GM10266 (cell line): ENCODE measurements around the gene CNOT6.
"Not testable (repeated sequence)": the region's sequence is repeated elsewhere in the genome, so short reads cannot be mapped to it uniquely, and the experiment has no call there.

Experiments used
- DNase-seq: peaks from one replicate; pipeline ENCODE4 v3.0.0; 2012; ENCODE audit errors: extremely low spot score
- CTCF ChIP-seq: IDR thresholded peaks from 2 replicates; pipeline ENCODE4 v1.5.1; 2012; ENCODE audit warnings: mild to moderate bottlenecking, low read depth; ENCODE audit not compliant: control insufficient read depth, insufficient read depth; ENCODE audit errors: missing control alignments

The CNOT6 gene

GRCh38 chr5:180468732-180469585 lies 25.2 kb upstream of the CNOT6 start:
- no peak for TF ChIP-seq CTCF
- no peak for DNase-seq

GRCh38 chr5:180469586-180469865 lies 24.7 kb upstream of the CNOT6 start:
- TF ChIP-seq CTCF: no peak
- DNase-seq: no peak

GRCh38 chr5:180469866-180470265 lies 24.3 kb upstream of the CNOT6 start:
- TF ChIP-seq CTCF: no peak
- DNase-seq: no peak

GRCh38 chr5:180470361-180470760 lies 23.8 kb upstream of the CNOT6 start:
- no peak for TF ChIP-seq CTCF
- DNase-seq: no peak

- DNase-seq: peak; percentile 75
- peak; percentile 83 for TF ChIP-seq CTCF
Measured at GRCh38 chr5:180470966-180471582, 23.1 kb upstream of the CNOT6 start.

- no peak for TF ChIP-seq CTCF
- no peak for DNase-seq
Measured at GRCh38 chr5:180471866-180472265, 22.3 kb upstream of the CNOT6 start.

GRCh38 chr5:180472269-180472668 lies 21.9 kb upstream of the CNOT6 start:
- DNase-seq: no peak
- TF ChIP-seq CTCF: no peak

- not testable (repeated sequence) for DNase-seq
Measured at GRCh38 chr5:180473386-180473785, 20.8 kb upstream of the CNOT6 start.
